Right lobe of liver (tissue), 4 donors: Measurements from ENCODE around the gene ARHGEF1.

Experiments used
- CTCF ChIP-seq, 4 donors: fragments of 200-600 bp in 3 of 4; fragments of 450-650 bp in 1 of 4; IDR thresholded peaks; one replicate each; pipeline versions ENCODE4 v1.5.1 to v1.8.0; 2016 to 2022; ENCODE audit warnings: antibody characterized with exemption in 4 of 4, mild to moderate bottlenecking in 2 of 4
- POLR2A ChIP-seq: fragments of 450-650 bp; IDR thresholded peaks from one replicate; pipeline ENCODE4 v1.6.1; 2017; ENCODE audit warnings: antibody characterized with exemption, mild to moderate bottlenecking
- donor health status: DM: no; HTN: no; CAD: no.
- donor health status: DM: no; HTN: no; CAD: no.
- donor health status: DM: no; HTN: yes; CAD: no.

DNA sequence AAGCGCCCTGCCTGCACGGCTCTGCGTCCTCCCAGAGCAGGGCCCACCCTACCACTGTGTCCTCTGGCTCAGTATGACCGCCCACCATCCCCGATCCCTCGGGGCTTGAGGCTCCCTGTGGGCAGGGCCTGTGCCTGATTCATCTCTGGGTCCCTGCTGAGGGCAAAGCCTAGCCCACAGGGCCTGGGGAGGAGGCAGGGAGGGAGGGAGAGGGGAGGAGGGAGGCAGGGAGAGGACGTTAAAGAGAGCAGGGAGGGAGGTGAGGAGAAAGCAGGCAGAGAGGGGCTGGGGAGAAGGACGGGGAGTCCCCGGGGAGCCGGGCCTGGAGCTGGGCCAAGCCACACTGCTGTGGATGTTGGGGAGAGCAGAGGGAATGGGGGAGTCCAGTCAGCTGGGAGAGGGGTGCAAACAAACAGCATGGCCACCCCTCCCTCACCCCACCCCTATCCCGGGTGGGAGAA, 49.3 kb downstream of the ARHGEF1 start:
- TF ChIP-seq CTCF (IDR thresholded peaks at IDR 0.05), result no peak
- no peak for TF ChIP-seq POLR2A
